NCI-H128 (cell line): Measurements from ENCODE around the gene COL6A5.

Source experiments
- DNase-seq: peaks from one replicate; lab custom pipeline; 2025; ENCODE audit not compliant: unreplicated experiment; lab: John Stamatoyannopoulos, UW

The COL6A5 gene

GRCh38 chr3:130516645-130517512 is 171.4 kb downstream of the COL6A5 start, which contains the start of gene COL6A6:
Gene COL6A6, plus strand, starts transcription at chr3:130517177. Its CDS starts 43,188 bp downstream, at chr3:130560365.
- no peak for DNase-seq

- no peak for DNase-seq
These were observed 172.1 kb downstream of the COL6A5 start for GRCh38 chr3:130517602-130518001.

GRCh38 chr3:130519754-130520153 is 174.3 kb downstream of the COL6A5 start:
- no peak for DNase-seq

- no peak for DNase-seq
These were observed 176.9 kb downstream of the COL6A5 start for GRCh38 chr3:130522399-130522798.

GRCh38 chr3:130527426-130527825 is 182.0 kb downstream of the COL6A5 start:
- DNase-seq: no peak

- no peak for DNase-seq
These were observed 182.6 kb downstream of the COL6A5 start for GRCh38 chr3:130528120-130528519.

- DNase-seq: no peak
These were observed 184.2 kb downstream of the COL6A5 start for GRCh38 chr3:130529486-130530215.

GRCh38 chr3:130533247-130533646 is 187.8 kb downstream of the COL6A5 start:
- DNase-seq: no peak
